Body of pancreas (tissue), 4 donors: ENCODE results near the gene SMIM35. TPM values are rescaled to one million over a fixed set of nuclear protein-coding genes. Genes with fewer than 3 reads are reported as not detected.

Experiments used
- ATAC-seq: fragments of 150-250 bp; one replicate; pipeline ENCODE4 v1.9.1; 2016
- DNase-seq, 4 donors: peaks; one replicate each; pipeline ENCODE4 v3.0.0-alpha.2; 2019
- H3K27ac ChIP-seq, 4 donors: fragments of 200-600 bp; sonication (generic); 1 replicate in 3 of 4; 2 replicates in 1 of 4; pipeline versions ENCODE4 v1.5.1 to v1.6.1; 2016 to 2019; ENCODE audit warnings: mild to moderate bottlenecking in 1 of 4, mixed read lengths in 1 of 4, moderate library complexity in 1 of 4
- H3K27me3 ChIP-seq, 2 donors: fragments of 200-600 bp; sonication (generic); one replicate each; pipeline ENCODE4 v1.6.0; 2016; ENCODE audit warnings: mild to moderate bottlenecking in 1 of 2
- H3K36me3 ChIP-seq, 2 donors: fragments of 200-600 bp; sonication (generic); replicated peaks in 1 of 2; 2 replicates each; pipeline ENCODE4 v1.5.1; 2016; ENCODE audit warnings: low read depth in 2 of 2; ENCODE audit not compliant: insufficient read depth in 1 of 2
- H3K4me1 ChIP-seq: fragments of 200-600 bp; sonication (generic); one replicate; pipeline ENCODE4 v1.6.0; 2016
- H3K4me3 ChIP-seq, 2 donors: fragments of 200-600 bp; sonication (generic); 1 replicate in 1 of 2; 2 replicates in 1 of 2; pipeline ENCODE4 v1.5.1; 2016 to 2019
- H3K9me3 ChIP-seq, 3 donors: fragments of 200-600 bp; sonication (generic); 1 replicate in 2 of 3; 2 replicates in 1 of 3; pipeline ENCODE4 v1.5.1; 2016
- POLR2A ChIP-seq, 3 donors: fragments of 450-650 bp; IDR thresholded peaks; one replicate each; pipeline ENCODE4 v1.6.1; 2016; ENCODE audit warnings: antibody characterized with exemption in 3 of 3, mild to moderate bottlenecking in 2 of 3
- WGBS, 2 donors: methylation state at CpG; one replicate each; pipeline ENCODE4 v1.1.5; 2017; 5-methylcytosine and 5-hydroxymethylcytosine counted together
- intact Hi-C: fragments of 100-400 bp; cut with DNase I; formaldehyde crosslinking; loops from one replicate; pipeline ENCODE4 v1.15.1; 2023
- total RNA-seq, 2 donors: library from RNA; depleted of rRNA; stranded (reverse); fragments of >200 nt; gene quantifications; one replicate each; pipeline ENCODE4 v1.1.0, GENCODE V29; 2016
- TF ChIP-seq, protein P1 (sequence below), 7 experiments: fragments of 450-650 bp in 4 of 7; fragments of 200-600 bp in 3 of 7; sonication (generic) in 3 of 7; IDR thresholded peaks; one replicate each; pipeline ENCODE4 v1.5.1; 2016 to 2019; ENCODE audit warnings: antibody characterized with exemption in 7 of 7

The SMIM35 gene
- total RNA-seq, 2 donors from 2014 or later = not detected

DNA sequence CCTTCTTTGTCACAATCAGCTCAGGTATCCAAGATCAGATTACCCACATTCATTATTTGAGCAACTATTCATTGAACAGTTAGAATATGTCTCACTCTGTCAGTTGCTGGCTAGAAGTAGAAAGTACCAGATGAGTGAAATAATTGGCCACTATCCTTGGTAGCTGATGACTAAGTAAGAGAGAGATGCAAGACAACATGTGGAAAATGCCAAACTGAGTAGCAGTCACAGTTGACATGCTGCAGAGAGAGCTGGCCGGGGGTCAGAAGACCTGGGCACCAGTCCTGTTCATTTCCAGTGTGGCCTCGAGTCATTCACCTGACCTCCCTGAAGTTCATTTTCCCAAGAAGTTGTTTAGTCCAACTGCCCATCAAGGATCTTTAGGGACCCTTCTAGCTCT is 22.5 kb upstream of the SMIM35 start:
- WGBS, 2 donors = 59 to 75% methylated on average over 2 of the region's 2 CpGs
- no peaks in the 10 kb centered on the region for H3K9me3 ChIP-seq
- no peak for ATAC-seq
- intact Hi-C loops = no loop called here
- H3K4me1 ChIP-seq = no peaks in the 10 kb centered on the region
- no peaks in the 10 kb centered on the region for H3K27me3 ChIP-seq
- no peaks in the 10 kb centered on the region for H3K36me3 ChIP-seq
- TF ChIP-seq, protein P1, sequence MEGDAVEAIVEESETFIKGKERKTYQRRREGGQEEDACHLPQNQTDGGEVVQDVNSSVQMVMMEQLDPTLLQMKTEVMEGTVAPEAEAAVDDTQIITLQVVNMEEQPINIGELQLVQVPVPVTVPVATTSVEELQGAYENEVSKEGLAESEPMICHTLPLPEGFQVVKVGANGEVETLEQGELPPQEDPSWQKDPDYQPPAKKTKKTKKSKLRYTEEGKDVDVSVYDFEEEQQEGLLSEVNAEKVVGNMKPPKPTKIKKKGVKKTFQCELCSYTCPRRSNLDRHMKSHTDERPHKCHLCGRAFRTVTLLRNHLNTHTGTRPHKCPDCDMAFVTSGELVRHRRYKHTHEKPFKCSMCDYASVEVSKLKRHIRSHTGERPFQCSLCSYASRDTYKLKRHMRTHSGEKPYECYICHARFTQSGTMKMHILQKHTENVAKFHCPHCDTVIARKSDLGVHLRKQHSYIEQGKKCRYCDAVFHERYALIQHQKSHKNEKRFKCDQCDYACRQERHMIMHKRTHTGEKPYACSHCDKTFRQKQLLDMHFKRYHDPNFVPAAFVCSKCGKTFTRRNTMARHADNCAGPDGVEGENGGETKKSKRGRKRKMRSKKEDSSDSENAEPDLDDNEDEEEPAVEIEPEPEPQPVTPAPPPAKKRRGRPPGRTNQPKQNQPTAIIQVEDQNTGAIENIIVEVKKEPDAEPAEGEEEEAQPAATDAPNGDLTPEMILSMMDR (IDR thresholded peaks at IDR 0.05) = no peak
- no peak for TF ChIP-seq POLR2A (IDR thresholded peaks at IDR 0.05)
- no peak overlapping the region for H3K27ac ChIP-seq
- no peak for DNase-seq
- no peak overlapping the region for H3K4me3 ChIP-seq

DNA sequence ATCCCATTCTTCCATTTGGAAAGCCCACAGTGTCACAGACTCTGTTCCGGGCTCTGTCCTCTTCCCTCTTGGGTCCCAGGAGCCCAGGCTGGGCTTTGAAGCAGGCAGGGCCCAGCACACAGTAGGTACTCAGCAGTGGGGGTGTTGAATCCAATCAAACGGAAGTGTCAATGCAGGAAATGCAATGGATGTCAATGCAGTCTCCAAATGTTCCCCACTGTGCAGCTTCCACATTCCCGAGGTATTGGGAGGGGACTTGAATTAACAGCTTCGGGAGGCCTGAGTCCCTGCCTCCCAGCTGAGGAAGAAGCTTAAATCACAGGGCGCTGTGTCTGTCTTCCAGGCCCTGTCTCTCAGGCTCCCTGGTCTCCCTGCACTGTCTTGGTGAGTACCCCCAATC is 21.8 kb upstream of the SMIM35 start:
- no peaks in the 10 kb centered on the region for H3K4me1 ChIP-seq
- H3K4me3 ChIP-seq = no peak overlapping the region
- DNase-seq (no peak), ATAC-seq (no peak)
- 64 to 80% methylated on average over 4 to 5 of the region's 5 CpGs for WGBS, 2 donors
- no peaks in the 10 kb centered on the region for H3K9me3 ChIP-seq
- intact Hi-C loops = no loop called here
- TF ChIP-seq, protein P1 (IDR thresholded peaks at IDR 0.05) = no peak
- TF ChIP-seq POLR2A (IDR thresholded peaks at IDR 0.05) = no peak
- H3K27me3 ChIP-seq = no peaks in the 10 kb centered on the region
- H3K27ac ChIP-seq = no peak overlapping the region
- H3K36me3 ChIP-seq = no peaks in the 10 kb centered on the region

DNA sequence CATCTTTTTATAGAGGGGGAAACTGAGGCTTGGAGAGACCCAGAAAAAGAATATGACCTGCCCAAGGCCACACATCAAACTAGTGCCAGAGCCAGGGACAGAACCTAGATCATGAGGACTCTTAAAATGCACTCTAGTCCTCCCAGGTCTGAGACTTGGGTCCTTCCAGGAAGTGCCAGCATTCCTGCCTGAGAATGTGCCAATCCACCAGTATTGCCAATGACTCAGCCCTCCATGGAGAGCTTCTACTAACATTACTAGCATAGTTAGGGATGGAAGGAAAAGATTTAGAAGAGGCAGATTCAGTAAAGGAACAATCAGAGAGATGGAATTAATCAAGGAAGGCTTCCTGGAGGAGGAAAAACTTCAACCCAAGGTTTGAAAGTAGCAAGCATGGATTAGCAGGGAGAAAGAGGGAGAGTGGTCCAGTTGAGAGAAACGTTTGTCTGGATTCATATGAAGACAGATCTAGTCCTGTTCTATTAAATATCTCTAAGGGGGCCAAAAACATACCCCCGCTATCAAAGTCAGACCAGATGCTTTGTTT is 20.1 kb upstream of the SMIM35 start:
- H3K27ac ChIP-seq = no peak overlapping the region
- 47 to 66% methylated on average over 2 of the region's 2 CpGs for WGBS, 2 donors
- H3K27me3 ChIP-seq = no peaks in the 10 kb centered on the region
- H3K4me1 ChIP-seq = no peaks in the 10 kb centered on the region
- TF ChIP-seq, protein P1 (IDR thresholded peaks at IDR 0.05) = no peak
- TF ChIP-seq POLR2A (IDR thresholded peaks at IDR 0.05) = no peak
- no peak for ATAC-seq
- DNase-seq = no peak
- no peak overlapping the region for H3K4me3 ChIP-seq
- H3K36me3 ChIP-seq = no peaks in the 10 kb centered on the region
- H3K9me3 ChIP-seq = no peaks in the 10 kb centered on the region
- intact Hi-C loops = no loop called here

DNA sequence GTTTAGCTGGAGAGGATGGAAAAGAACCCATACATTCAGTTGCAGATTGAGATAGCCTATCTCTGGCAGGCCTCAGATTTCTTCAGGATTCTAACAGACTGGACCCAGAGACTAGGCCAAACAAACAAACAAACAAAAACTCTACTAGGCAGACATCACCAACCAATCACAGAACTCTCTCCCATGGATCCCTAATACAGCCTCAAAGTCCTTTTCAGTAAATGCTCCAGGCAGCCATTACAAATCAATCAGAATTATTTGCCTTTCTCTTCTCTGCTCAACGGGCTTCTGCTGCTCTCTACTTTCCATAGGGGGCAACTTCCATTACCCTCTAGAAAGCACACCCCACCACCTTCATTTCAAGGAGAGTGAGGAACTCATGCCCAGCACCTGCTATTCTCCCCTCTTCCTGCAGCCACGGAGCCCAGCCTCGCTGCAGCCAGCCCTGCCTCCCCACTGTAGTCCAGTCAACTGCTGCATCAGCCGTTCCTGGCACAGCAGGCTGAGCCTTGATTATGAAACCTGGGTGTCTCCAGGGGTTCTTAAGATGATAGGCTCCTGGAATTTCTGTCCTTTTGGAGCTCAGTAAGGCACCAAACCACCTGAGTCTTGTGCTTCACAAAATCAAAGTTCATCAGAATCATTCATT is 19.0 kb upstream of the SMIM35 start:
- ATAC-seq = no peak
- no peak overlapping the region for H3K27ac ChIP-seq
- H3K9me3 ChIP-seq = no peaks in the 10 kb centered on the region
- intact Hi-C loops = no loop called here
- no peaks in the 10 kb centered on the region for H3K4me1 ChIP-seq
- no peaks in the 10 kb centered on the region for H3K36me3 ChIP-seq
- no peak for DNase-seq
- no peaks in the 10 kb centered on the region for H3K27me3 ChIP-seq
- TF ChIP-seq, protein P1 (IDR thresholded peaks at IDR 0.05) = no peak
- TF ChIP-seq POLR2A (IDR thresholded peaks at IDR 0.05) = no peak
- H3K4me3 ChIP-seq = no peak overlapping the region
- 58 to 69% methylated on average over 3 to 4 of the region's 4 CpGs for WGBS, 2 donors

DNA sequence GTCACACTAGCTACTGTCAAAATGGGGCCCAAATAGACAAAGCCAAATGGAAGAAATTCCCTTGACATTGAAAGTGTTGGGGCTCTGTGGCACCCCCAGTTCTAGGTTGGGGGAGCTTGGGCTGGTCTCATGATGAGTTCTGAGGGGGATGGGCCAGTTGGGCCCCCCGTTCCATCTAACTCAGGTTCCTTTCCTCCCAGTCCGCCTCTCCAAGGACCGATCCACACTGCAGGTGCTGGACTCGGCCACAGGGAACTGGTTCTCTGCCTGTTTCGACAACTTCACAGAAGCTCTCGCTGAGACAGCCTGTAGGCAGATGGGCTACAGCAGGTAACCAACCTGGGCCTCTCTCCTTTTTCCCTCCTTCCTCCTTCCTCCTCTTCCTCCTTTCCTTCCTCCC is 17.7 kb upstream of the SMIM35 start:
- Histone ChIP-seq H3K27me3 (no peaks in the 10 kb centered on the region), H3K36me3 (no peaks in the 10 kb centered on the region), H3K9me3 (no peaks in the 10 kb centered on the region), H3K4me3 (no peak overlapping the region), H3K4me1 (no peaks in the 10 kb centered on the region), H3K27ac (no peak overlapping the region)
- no peak for ATAC-seq
- 91 to 94% methylated on average over 5 to 6 of the region's 6 CpGs for WGBS, 2 donors
- intact Hi-C loops = no loop called here
- no peak for DNase-seq
- no peak for TF ChIP-seq POLR2A (IDR thresholded peaks at IDR 0.05)
- TF ChIP-seq, protein P1 (IDR thresholded peaks at IDR 0.05) = no peak
